Frontal cortex (tissue), 4 donors: ENCODE measurements around the gene GAPDHS. TPM values are rescaled to one million over a fixed set of nuclear protein-coding genes. Genes with fewer than 3 reads are reported as not detected.

Experiments used
- DNase-seq, 2 donors: peaks; one replicate each; pipeline ENCODE4 v3.0.0; 2012; ENCODE audit warnings: low spot score in 2 of 2
- FAIRE-seq: peaks from 2 replicates; lab custom pipeline; 2012; peaks lifted over from hg19 to GRCh38; lab: Jason Lieb, UNC
- total RNA-seq: library from RNA; depleted of rRNA; stranded (reverse); fragments of >200 nt; gene quantifications from one replicate; pipeline ENCODE4 v1.2.3, GENCODE V29; 2014
- donor health status: control.
- donor health status: control.
- donor health status: control.

GAPDHS gene
- total RNA-seq, 1 donor from 2014 or later: not detected

DNA sequence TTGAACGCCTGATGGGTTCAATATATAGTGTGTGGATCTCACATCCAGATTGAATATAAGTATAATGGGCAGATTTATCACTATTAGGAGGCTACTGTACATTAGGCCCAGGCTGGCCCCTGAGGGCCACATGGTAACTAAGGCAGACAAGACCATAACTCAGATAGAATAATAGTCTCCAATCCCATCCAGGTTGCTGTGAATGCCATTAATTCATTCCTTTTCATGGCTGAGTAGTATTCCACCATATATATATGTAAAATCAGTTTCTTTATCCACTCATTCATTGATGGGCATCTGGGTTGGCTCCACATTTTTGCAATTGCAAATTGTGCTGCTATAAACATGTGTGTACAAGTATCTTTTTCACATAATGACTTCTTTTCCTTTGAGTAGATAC lies 44.7 kb downstream of the GAPDHS start:
- no peak for FAIRE-seq
- DNase-seq: no peak

DNA sequence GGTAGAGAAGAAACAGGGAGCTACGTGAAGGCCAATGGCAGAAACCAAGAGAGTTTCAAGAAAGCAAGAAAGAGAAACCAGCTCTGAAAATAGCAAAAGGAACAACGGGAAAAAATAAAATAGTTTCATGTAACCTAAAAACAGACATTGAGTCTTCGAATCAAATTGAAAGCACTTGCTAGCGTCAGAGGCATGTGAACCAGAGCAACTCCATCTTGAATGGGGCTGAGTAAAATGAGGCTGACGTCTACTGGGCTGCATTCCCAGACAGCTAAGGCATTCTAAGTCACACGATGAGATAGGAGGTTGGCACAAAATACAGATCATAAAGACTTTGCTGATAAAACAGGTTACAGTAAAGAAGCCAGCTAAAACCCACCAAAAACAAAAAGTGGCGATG lies 45.5 kb downstream of the GAPDHS start:
- FAIRE-seq (no peak), DNase-seq (no peak)

DNA sequence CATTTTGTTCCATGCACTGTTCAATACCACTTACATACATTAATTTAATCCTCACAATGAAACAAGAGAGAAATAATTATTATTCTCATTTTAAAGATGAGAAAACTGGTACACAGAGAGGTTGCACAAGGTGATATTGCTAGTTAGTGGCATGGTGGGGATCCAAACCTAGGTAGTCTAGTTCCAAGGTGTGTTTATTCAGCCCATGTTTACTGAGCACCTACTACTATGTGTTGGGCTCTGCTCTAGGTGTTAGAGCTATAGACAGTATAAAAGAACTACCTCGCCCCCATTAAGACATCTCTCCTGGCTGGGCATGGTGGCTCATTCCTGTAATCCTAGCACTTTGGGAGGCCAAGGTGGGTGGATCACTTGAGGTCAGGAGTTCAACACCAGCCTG lies 49.5 kb downstream of the GAPDHS start:
- FAIRE-seq (no peak), DNase-seq (no peak)

DNA sequence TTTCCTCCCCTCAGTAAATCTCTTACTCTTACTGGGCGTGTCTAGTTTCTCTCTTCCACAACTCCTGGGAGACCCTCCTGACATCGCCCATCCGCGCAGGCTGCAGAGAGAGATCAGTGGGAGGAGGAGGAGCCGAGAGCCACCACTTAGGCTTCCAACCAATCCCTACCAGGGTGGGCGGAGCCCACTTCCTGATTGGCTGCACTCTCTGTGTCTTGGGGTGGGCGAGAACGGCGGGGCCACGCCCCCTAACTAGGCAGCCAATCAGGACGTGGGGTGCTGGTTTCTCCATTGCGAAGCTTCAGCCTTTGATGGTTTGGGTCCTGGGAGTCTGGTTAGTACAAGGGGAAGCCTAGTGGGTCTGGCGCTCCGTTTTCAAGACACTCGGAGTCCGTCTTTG lies 52.6 kb downstream of the GAPDHS start, which contains the start of gene PMIS2:
PMIS2 (plus strand) TSS at position 326 of the 400 bp plus-strand sequence. CDS start 87 bp downstream, outside the sequence.
- no peak for FAIRE-seq
- no peak for DNase-seq

DNA sequence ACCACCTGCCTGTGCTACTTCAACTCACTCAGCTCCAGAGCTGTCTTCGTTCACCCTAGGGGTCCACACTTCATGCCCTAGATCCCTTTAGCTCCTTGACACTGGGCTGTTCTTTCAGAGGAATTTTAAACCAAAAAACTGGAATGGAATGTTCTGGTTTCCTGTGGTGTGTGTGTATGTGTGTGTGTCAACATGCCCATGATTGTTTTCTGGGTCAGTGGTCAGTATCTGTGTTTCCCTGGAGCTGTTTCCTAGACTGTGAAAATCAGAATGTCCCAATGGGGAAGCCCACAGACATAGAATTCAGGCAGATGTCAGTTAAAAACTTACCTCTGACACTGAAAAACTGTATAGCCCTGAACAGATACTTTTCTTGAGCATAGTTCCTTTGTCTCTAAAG lies 54.1 kb downstream of the GAPDHS start:
- DNase-seq (no peak), FAIRE-seq (no peak)

DNA sequence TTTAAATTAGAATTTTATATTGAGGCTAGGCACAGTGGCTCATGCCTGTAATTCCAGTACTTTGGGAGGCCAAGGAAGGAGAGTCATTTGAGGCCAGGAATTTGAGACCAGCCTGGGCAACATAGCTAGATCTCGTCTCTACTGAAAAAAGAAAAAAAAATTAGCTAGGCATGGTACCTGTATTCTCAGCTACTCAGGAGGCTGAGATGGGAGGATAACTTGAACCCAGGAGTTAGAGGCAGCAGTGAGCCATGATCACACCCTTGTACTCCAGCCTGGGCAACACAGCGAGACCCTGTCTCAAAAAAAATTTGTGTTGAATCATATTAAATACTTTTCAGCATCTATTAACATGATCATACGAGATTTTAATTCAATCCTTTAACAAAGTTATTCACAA lies 57.6 kb downstream of the GAPDHS start:
- no peak for DNase-seq
- no peak for FAIRE-seq

DNA sequence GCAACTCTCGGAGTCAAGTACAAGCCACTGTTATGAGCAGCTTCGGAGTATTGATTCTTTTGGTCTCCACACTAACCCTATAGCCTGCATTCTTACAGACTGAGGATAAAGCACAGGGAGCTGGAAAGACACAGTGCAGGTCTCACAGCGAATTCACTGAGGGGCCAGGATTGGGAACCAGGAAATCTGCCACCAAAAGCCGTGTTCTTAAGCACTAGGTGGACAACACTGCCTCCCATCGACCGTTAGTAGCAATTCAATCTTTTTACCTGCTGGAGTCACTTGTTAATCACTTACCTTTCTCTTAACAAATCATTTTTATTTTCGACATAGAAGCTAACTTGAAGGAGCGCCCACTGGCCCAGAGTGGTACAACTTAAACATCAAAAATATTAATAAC lies 59.0 kb downstream of the GAPDHS start:
- peak in 1 of 2 donors; percentile 37 for DNase-seq

More for the DNA sequence above, 59.0 kb downstream of the GAPDHS start:
- FAIRE-seq: no peak

Other genes starting within 250 kb of the GAPDHS start
- not detected for gene MAG, start 241.3 kb upstream of the GAPDHS start, total RNA-seq
- not detected for gene CD22, start 204.3 kb upstream of the GAPDHS start, total RNA-seq
- not detected for gene FFAR1, start 185.6 kb upstream of the GAPDHS start, total RNA-seq
- gene FFAR3, start 175.0 kb upstream of the GAPDHS start, total RNA-seq: not detected
- not detected for gene GPR42, start 162.4 kb upstream of the GAPDHS start, total RNA-seq
- gene FFAR2, start 85.2 kb upstream of the GAPDHS start, total RNA-seq: under 0.01 TPM
- not detected for gene KRTDAP, start 43.0 kb upstream of the GAPDHS start, total RNA-seq
- gene DMKN, start 19.8 kb upstream of the GAPDHS start, total RNA-seq: under 0.01 TPM
- gene SBSN, start 5.1 kb upstream of the GAPDHS start, total RNA-seq: not detected
- 50.1 TPM for gene TMEM147, start 12.2 kb downstream of the GAPDHS start, total RNA-seq
- gene ATP4A, start 30.2 kb downstream of the GAPDHS start, total RNA-seq: not detected
- gene PMIS2, start 52.7 kb downstream of the GAPDHS start, total RNA-seq: not detected
- 5.3 TPM for gene HAUS5, start 79.3 kb downstream of the GAPDHS start, total RNA-seq
- 21.6 TPM for gene RBM42, start 95.6 kb downstream of the GAPDHS start, total RNA-seq
- 0.82 TPM for gene ETV2, start 108.3 kb downstream of the GAPDHS start, total RNA-seq
- gene COX6B1, start 114.9 kb downstream of the GAPDHS start, total RNA-seq: 210 TPM
- not detected for gene UPK1A, start 133.1 kb downstream of the GAPDHS start, total RNA-seq
- gene ZBTB32, start 171.1 kb downstream of the GAPDHS start, total RNA-seq: not detected
- gene KMT2B, start 184.5 kb downstream of the GAPDHS start, total RNA-seq: 3.7 TPM
- gene IGFLR1, start 209.0 kb downstream of the GAPDHS start, total RNA-seq: 2.9 TPM
- gene U2AF1L4, start 212.0 kb downstream of the GAPDHS start, total RNA-seq: 9.4 TPM
- 5.7 TPM for gene PSENEN, start 212.2 kb downstream of the GAPDHS start, total RNA-seq
- gene LIN37, start 215.1 kb downstream of the GAPDHS start, total RNA-seq: 9.0 TPM
- under 0.01 TPM for gene HSPB6, start 223.6 kb downstream of the GAPDHS start, total RNA-seq
- 3.3 TPM for gene PROSER3, start 224.7 kb downstream of the GAPDHS start, total RNA-seq
- 52.6 TPM for gene ARHGAP33, start 242.1 kb downstream of the GAPDHS start, total RNA-seq